NT2/D1 (cell line): ENCODE results near the gene FAM184B.

ENCODE experiments used
- DNase-seq: peaks from one replicate; pipeline ENCODE4 v3.0.0-alpha.2; 2011; ENCODE audit warnings: low read depth, low spot score
- H3K27me3 ChIP-seq: 2 replicates; pipeline ENCODE4 v1.6.0; 2011; ENCODE audit warnings: mild to moderate bottlenecking; ENCODE audit not compliant: insufficient read length, insufficient read depth
- H3K36me3 ChIP-seq: 2 replicates; pipeline ENCODE4 v1.6.1; 2011; ENCODE audit warnings: mild to moderate bottlenecking, low read length, mixed read lengths; ENCODE audit not compliant: insufficient read depth, insufficient read length
- H3K4me1 ChIP-seq: 2 replicates; pipeline ENCODE4 v1.5.1; 2011; ENCODE audit not compliant: insufficient read depth, insufficient read length
- H3K4me3 ChIP-seq: 2 replicates; pipeline ENCODE4 v1.5.1; 2011; ENCODE audit warnings: low read depth; ENCODE audit not compliant: insufficient read length
- H3K9ac ChIP-seq: 2 replicates; pipeline ENCODE4 v1.6.0; 2011; ENCODE audit warnings: low read depth; ENCODE audit not compliant: insufficient read length
- H3K9me3 ChIP-seq: 2 replicates; pipeline ENCODE4 v1.5.1; 2011; ENCODE audit warnings: mild to moderate bottlenecking, low read length; ENCODE audit not compliant: insufficient read depth
- SUZ12 ChIP-seq: IDR thresholded peaks from 2 replicates; pipeline ENCODE4 v1.6.1; 2011; ENCODE audit not compliant: insufficient read length, insufficient read depth; ENCODE audit errors: extremely low read depth
- YY1 ChIP-seq: IDR thresholded peaks from 2 replicates; pipeline ENCODE4 v1.6.1; 2011; ENCODE audit not compliant: insufficient read length, insufficient read depth
- ZNF274 ChIP-seq: IDR thresholded peaks from 2 replicates; pipeline ENCODE4 v1.6.1; 2011; ENCODE audit warnings: mild to moderate bottlenecking, low read depth, low read length

FAM184B gene

GRCh38 chr4:17647927-17648326 lies 133.5 kb downstream of the FAM184B start:
- Histone ChIP-seq H3K4me1 (no peaks in the 10 kb centered on the region), H3K4me3 (no peak overlapping the region), H3K9ac (no peak overlapping the region), H3K27me3 (no peaks in the 10 kb centered on the region), H3K9me3 (no peaks in the 10 kb centered on the region), H3K36me3 (no peaks in the 10 kb centered on the region)
- no peak for TF ChIP-seq SUZ12
- no peak for TF ChIP-seq ZNF274
- TF ChIP-seq YY1: no peak
- DNase-seq: no peak

- peaks cover 3% of the 10 kb centered on the region for H3K36me3 ChIP-seq
- H3K9me3 ChIP-seq: no peaks in the 10 kb centered on the region
- H3K9ac ChIP-seq: no peak overlapping the region
- no peaks in the 10 kb centered on the region for H3K4me1 ChIP-seq
- no peak overlapping the region for H3K4me3 ChIP-seq
- no peaks in the 10 kb centered on the region for H3K27me3 ChIP-seq
- TF ChIP-seq ZNF274 (no peak), SUZ12 (no peak), YY1 (no peak)
- DNase-seq: no peak
These were observed 134.1 kb downstream of the FAM184B start for GRCh38 chr4:17647176-17647806.

DNA sequence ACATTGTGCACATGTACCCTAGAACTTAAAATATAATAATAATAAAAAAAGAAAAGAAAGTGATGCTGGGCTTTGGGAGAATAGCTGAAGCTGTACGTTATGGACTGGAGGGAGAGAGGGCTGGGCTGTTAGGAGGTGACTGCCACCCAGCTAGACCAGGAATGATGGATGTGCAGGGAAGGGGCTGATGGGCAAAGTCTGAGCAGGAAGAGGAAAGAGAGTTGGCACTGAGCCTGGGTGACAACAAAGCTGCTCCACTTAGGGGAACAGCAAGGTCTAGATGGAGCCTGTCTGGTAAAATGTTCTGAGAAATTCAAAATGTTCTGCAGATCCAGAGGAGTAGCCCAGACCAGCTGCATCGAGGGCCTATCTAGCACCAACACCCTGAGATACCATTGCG lies 134.7 kb downstream of the FAM184B start:
- no peak for DNase-seq
- H3K4me3 ChIP-seq: no peak overlapping the region

GRCh38 chr4:17642398-17642783 lies 139.0 kb downstream of the FAM184B start:
- Histone ChIP-seq H3K9ac (no peak overlapping the region), H3K36me3 (peaks cover 22% of the 10 kb centered on the region), H3K27me3 (no peaks in the 10 kb centered on the region), H3K4me3 (no peak overlapping the region), H3K9me3 (no peaks in the 10 kb centered on the region), H3K4me1 (no peaks in the 10 kb centered on the region)
- TF ChIP-seq YY1: no peak
- no peak for TF ChIP-seq SUZ12
- no peak for TF ChIP-seq ZNF274
- DNase-seq: no peak

More for the DNA sequence above, 134.7 kb downstream of the FAM184B start:
- Histone ChIP-seq H3K36me3 (peaks cover 4% of the 10 kb centered on the region), H3K9ac (no peak overlapping the region), H3K9me3 (no peaks in the 10 kb centered on the region), H3K27me3 (no peaks in the 10 kb centered on the region), H3K4me1 (no peaks in the 10 kb centered on the region)
- no peak for TF ChIP-seq YY1
- no peak for TF ChIP-seq ZNF274

DNA sequence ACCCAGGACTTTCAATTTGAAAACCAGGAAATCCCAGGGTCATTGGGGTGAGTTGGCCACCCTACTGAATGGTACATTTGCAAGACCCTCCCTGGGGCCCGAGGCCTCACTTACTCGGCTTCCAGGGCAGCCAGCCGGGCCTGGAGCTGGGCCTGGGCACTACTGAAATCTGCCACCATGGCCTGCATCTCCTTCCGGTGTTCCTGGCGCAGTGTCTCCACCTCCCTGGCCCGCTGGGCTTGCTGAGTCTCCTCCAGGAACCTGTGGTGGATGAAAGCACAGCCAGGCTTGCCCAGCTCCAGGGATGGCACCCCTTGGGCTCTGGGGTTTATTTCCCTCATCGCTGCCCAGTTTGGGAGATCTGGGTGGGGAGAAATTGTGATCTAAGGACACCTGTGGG lies 142.3 kb downstream of the FAM184B start:
- no peak for DNase-seq
- no peak overlapping the region for H3K9ac ChIP-seq
- no peaks in the 10 kb centered on the region for H3K9me3 ChIP-seq
- peaks cover 40% of the 10 kb centered on the region for H3K36me3 ChIP-seq
- no peak overlapping the region for H3K4me3 ChIP-seq
- H3K4me1 ChIP-seq: peaks cover 4% of the 10 kb centered on the region
- TF ChIP-seq ZNF274 (no peak), SUZ12 (no peak), YY1 (no peak)
- H3K27me3 ChIP-seq: no peaks in the 10 kb centered on the region

DNA sequence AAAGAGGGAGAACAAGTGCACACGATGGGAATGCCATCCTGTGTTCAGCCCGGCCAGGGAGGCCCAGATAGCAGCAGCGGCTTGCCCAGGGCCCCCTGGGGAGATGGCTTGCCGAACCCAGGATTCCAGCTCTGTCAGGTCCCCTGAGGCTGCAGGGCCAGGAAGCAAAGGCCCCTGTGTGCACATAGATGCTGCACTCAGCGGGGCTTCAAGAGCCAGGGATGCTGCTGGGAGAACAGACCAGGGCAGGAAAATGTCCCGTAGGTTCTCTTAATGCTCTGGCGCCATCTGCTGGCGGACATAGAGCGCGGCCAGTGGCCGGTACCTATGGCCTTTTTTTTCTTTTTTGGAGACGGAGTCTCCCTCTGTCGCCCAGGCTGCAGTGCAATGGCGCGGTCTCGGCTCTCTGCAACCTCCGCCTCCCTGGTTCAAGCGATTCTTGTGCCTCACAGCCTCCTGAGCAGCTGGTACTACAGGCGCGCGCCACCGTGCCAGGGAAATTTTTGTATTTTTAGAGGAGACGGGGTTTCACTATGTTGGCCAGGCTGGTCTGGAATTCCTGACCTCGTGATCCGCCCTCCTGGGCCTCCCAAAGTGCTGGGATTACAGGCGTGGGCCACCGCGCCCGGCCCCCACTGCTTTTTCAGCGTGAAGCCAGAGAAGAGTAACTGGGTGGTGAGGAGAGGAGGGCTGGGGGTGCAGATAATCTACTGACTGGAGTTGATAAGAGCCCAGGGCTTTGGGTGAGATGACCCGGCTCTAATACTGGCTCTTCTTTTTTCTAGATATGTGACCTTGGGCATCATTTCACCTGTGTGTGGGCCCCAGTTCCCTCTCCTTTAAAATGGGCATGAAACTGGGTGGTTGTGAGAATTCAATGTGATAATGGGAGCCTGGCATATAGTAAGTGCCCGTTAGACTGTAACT lies 144.5 kb downstream of the FAM184B start:
- Histone ChIP-seq H3K4me3 (no peak overlapping the region), H3K36me3 (peaks cover 57% of the 10 kb centered on the region), H3K9me3 (no peaks in the 10 kb centered on the region), H3K27me3 (no peaks in the 10 kb centered on the region), H3K9ac (no peak overlapping the region), H3K4me1 (peaks cover 4% of the 10 kb centered on the region)
- TF ChIP-seq ZNF274: no peak
- TF ChIP-seq SUZ12: no peak
- no peak for TF ChIP-seq YY1
- DNase-seq: peak; percentile 77

DNA sequence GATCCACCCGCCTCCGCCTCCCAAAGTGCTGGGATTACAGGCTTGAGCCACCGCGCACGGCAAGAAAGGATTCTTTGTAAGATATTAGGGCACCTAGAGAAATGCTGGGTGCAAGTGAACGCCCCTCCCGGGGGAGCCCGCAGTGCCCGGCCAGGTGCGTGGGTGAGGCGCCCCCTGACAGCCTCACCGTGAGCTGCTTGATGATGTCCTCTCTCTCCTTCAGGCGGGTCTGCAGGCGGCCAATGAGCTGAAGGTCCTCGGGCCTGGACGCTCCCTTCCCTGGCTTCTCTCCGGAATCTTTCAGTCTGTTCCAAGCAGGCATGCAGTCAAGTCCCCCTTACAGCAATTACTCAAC lies 145.1 kb downstream of the FAM184B start:
- no peak for TF ChIP-seq ZNF274
- TF ChIP-seq SUZ12: no peak
- TF ChIP-seq YY1: no peak
- Histone ChIP-seq H3K36me3 (peaks cover 64% of the 10 kb centered on the region), H3K27me3 (no peaks in the 10 kb centered on the region), H3K4me1 (peaks cover 4% of the 10 kb centered on the region), H3K9me3 (no peaks in the 10 kb centered on the region), H3K4me3 (no peak overlapping the region), H3K9ac (no peak overlapping the region)
- DNase-seq: no peak
